H1 (cell line): Measurements from ENCODE around the gene THRB. TPM values are rescaled to one million over a fixed set of nuclear protein-coding genes. Genes with fewer than 3 reads are reported as not detected.

Experiments used
- CTCF ChIA-PET: fragments of 300-600 bp; sonication (Branson Sonifier 250); formaldehyde crosslinking; loops from one replicate; lab custom pipeline; 2021; ENCODE audit not compliant: partially characterized antibody; lab: Charles Lee
- POLR2A ChIA-PET: fragments of 300-600 bp; sonication (Branson Sonifier 250); formaldehyde crosslinking; loops from one replicate; lab custom pipeline; 2021; ENCODE audit warnings: inconsistent platforms; ENCODE audit not compliant: partially characterized antibody; lab: Charles Lee
- DNase-seq, 2 experiments: peaks; one replicate each; pipeline versions ENCODE4 v3.0.0 to v3.0.0-alpha.2; 2010 to 2022; ENCODE audit warnings: low spot score in 2 of 2, low read depth in 1 of 2, mixed read lengths in 1 of 2
- FAIRE-seq: peaks from 2 replicates; lab custom pipeline; 2011; peaks lifted over from hg19 to GRCh38; lab: Jason Lieb, UNC
- H2AFZ ChIP-seq: 2 replicates; pipeline ENCODE4 v1.8.1; 2012; ENCODE audit warnings: low read length, inconsistent platforms
- H2AK5ac ChIP-seq: 2 replicates; pipeline ENCODE4 v1.6.1; 2013; ENCODE audit warnings: low read depth, low read length
- H2BK120ac ChIP-seq: replicated peaks from 2 replicates; pipeline ENCODE3; 2013; ENCODE audit warnings: low read depth, low read length, inconsistent platforms
- H2BK12ac ChIP-seq: 2 replicates; pipeline ENCODE4 v1.6.1; 2013; ENCODE audit warnings: low read depth, low read length
- H2BK15ac ChIP-seq: 2 replicates; pipeline ENCODE4 v1.6.1; 2013; ENCODE audit warnings: low read length
- H2BK20ac ChIP-seq: 2 replicates; pipeline ENCODE4 v1.6.1; 2013; ENCODE audit warnings: low read length
- H2BK5ac ChIP-seq: 2 replicates; pipeline ENCODE4 v1.6.1; 2013; ENCODE audit warnings: low read depth, low read length
- H3K14ac ChIP-seq: 2 replicates; pipeline ENCODE4 v1.6.1; 2013; ENCODE audit warnings: inconsistent platforms; ENCODE audit not compliant: insufficient read length
- H3K18ac ChIP-seq: 2 replicates; pipeline ENCODE4 v1.6.1; 2013; ENCODE audit warnings: low read length; ENCODE audit errors: extremely low read depth
- H3K23ac ChIP-seq: 2 replicates; pipeline ENCODE4 v1.6.1; 2013; ENCODE audit warnings: inconsistent platforms; ENCODE audit not compliant: insufficient read length
- H3K23me2 ChIP-seq: 2 replicates; pipeline ENCODE4 v1.6.1; 2013; ENCODE audit warnings: low read depth, low read length
- H3K27ac ChIP-seq: 2 replicates; pipeline ENCODE4 v1.6.1; 2011; ENCODE audit warnings: low read depth, low read length, inconsistent platforms
- H3K27me3 ChIP-seq, 4 experiments: replicated peaks in 1 of 4; 1 replicate in 1 of 4; 2 replicates in 3 of 4; pipeline versions ENCODE4 v1.6.1 to v1.8.1; 2011 to 2013; ENCODE audit warnings: low read length in 3 of 4, mild to moderate bottlenecking in 3 of 4, inconsistent platforms in 2 of 4, mixed read lengths in 2 of 4, moderate library complexity in 1 of 4; ENCODE audit not compliant: control insufficient read depth in 3 of 4, insufficient read depth in 3 of 4; ENCODE audit errors: extremely low read depth in 1 of 4
- H3K36me3 ChIP-seq, 4 experiments: 2 replicates each; pipeline versions ENCODE4 v1.6.1 to v1.8.1; 2011 to 2013; ENCODE audit warnings: mild to moderate bottlenecking in 4 of 4, low read length in 3 of 4, moderate library complexity in 2 of 4, control low read depth in 1 of 4, inconsistent platforms in 1 of 4; ENCODE audit not compliant: insufficient read depth in 4 of 4, control insufficient read depth in 2 of 4
- H3K4ac ChIP-seq: replicated peaks from 2 replicates; pipeline ENCODE3; 2013; ENCODE audit warnings: low read length, low read depth, mixed read lengths, inconsistent platforms; ENCODE audit not compliant: insufficient read length
- H3K4me1 ChIP-seq, 4 experiments: replicated peaks in 1 of 4; 1 replicate in 1 of 4; 2 replicates in 3 of 4; pipeline versions ENCODE4 v1.6.1 to v1.8.1; 2011 to 2013; ENCODE audit warnings: low read length in 3 of 4, inconsistent platforms in 2 of 4, mixed read lengths in 1 of 4; ENCODE audit not compliant: insufficient read depth in 4 of 4, control insufficient read depth in 3 of 4
- H3K4me2 ChIP-seq, 2 experiments: 2 replicates each; pipeline versions ENCODE4 v1.6.1 to v1.8.1; 2011 to 2013; ENCODE audit warnings: low read depth in 2 of 2, low read length in 2 of 2, control low read depth in 1 of 2, inconsistent platforms in 1 of 2, mild to moderate bottlenecking in 1 of 2; ENCODE audit not compliant: insufficient read depth in 1 of 2
- H3K4me3 ChIP-seq, 4 experiments: fragments of 200-600, 300-600 bp in 1 of 4; sonication (generic), shearing (Covaris generic), sonication (Bioruptor Twin) in 1 of 4; 2 replicates each; pipeline versions ENCODE4 v1.5.1 to v1.8.1; 2011 to 2016; ENCODE audit warnings: low read length in 4 of 4, low read depth in 3 of 4, control low read depth in 2 of 4, inconsistent platforms in 2 of 4, mild to moderate bottlenecking in 2 of 4, mixed read lengths in 1 of 4, moderate library complexity in 1 of 4; ENCODE audit not compliant: insufficient read depth in 2 of 4; ENCODE audit errors: extremely low read depth in 1 of 4
- H3K56ac ChIP-seq: replicated peaks from 2 replicates; pipeline ENCODE3; 2013; ENCODE audit warnings: low read depth, mild to moderate bottlenecking, mixed read lengths, low read length, inconsistent platforms; ENCODE audit not compliant: insufficient read length
- H3K79me1 ChIP-seq: 2 replicates; pipeline ENCODE4 v1.6.1; 2013; ENCODE audit warnings: low read depth, low read length, control low read depth
- H3K79me2 ChIP-seq, 2 experiments: 2 replicates each; pipeline versions ENCODE4 v1.6.1 to v1.8.1; 2012 to 2013; ENCODE audit warnings: low read length in 2 of 2, mild to moderate bottlenecking in 2 of 2, inconsistent platforms in 1 of 2; ENCODE audit not compliant: insufficient read depth in 2 of 2, control insufficient read depth in 1 of 2
- H3K9ac ChIP-seq, 4 experiments: replicated peaks in 1 of 4; 1 replicate in 1 of 4; 2 replicates in 3 of 4; pipeline versions ENCODE4 v1.6.1 to v1.8.1; 2011 to 2013; ENCODE audit warnings: low read depth in 3 of 4, low read length in 3 of 4, control low read depth in 2 of 4, mild to moderate bottlenecking in 2 of 4, moderate library complexity in 2 of 4, inconsistent platforms in 1 of 4; ENCODE audit errors: extremely low read depth in 1 of 4
- H3K9me3 ChIP-seq, 2 experiments: 2 replicates each; pipeline versions ENCODE4 v1.6.1 to v1.8.1; 2012 to 2013; ENCODE audit warnings: mild to moderate bottlenecking in 2 of 2, moderate library complexity in 2 of 2, control low read depth in 1 of 2, inconsistent platforms in 1 of 2, low read depth in 1 of 2, low read length in 1 of 2, mixed read lengths in 1 of 2; ENCODE audit not compliant: insufficient read depth in 2 of 2
- H4K20me1 ChIP-seq, 2 experiments: replicated peaks in 1 of 2; 2 replicates each; pipeline versions ENCODE3 to v1.8.1; 2011 to 2013; ENCODE audit warnings: inconsistent platforms in 2 of 2, low read length in 2 of 2, mild to moderate bottlenecking in 1 of 2; ENCODE audit not compliant: insufficient read depth in 2 of 2, control insufficient read depth in 1 of 2
- H4K5ac ChIP-seq: 2 replicates; pipeline ENCODE4 v1.6.1; 2013; ENCODE audit warnings: low read length, low read depth, mixed read lengths, inconsistent platforms; ENCODE audit not compliant: insufficient read length
- H4K8ac ChIP-seq: 2 replicates; pipeline ENCODE4 v1.8.0; 2013; ENCODE audit warnings: mild to moderate bottlenecking, moderate library complexity, low read length, inconsistent platforms; ENCODE audit not compliant: insufficient read depth; ENCODE audit errors: extremely low read depth
- H4K91ac ChIP-seq: replicated peaks from 2 replicates; pipeline ENCODE3; 2013; ENCODE audit warnings: low read length, mixed read lengths, inconsistent platforms; ENCODE audit not compliant: insufficient read length
- SAP30 ChIP-seq: fragments of 300-600 bp; sonication (generic); IDR thresholded peaks from 2 replicates; pipeline ENCODE4 v1.7.1; 2012; ENCODE audit warnings: low read length, moderate library complexity, mild to moderate bottlenecking, inconsistent platforms; ENCODE audit not compliant: insufficient read depth, insufficient replicate concordance
- WGBS, 2 experiments: shearing (Covaris generic) in 1 of 2; methylation state at CpG; one replicate each; pipeline versions ENCODE4 v1.1.6 to v1.1.7; 2013 to 2015; ENCODE audit warnings: low lambda C conversion rate in 2 of 2, mixed read lengths in 2 of 2, inconsistent platforms in 1 of 2, low coverage in 1 of 2, missing lambda C conversion rate in 1 of 2; ENCODE audit not compliant: insufficient replicate concordance in 2 of 2, insufficient coverage in 1 of 2, insufficient read length in 1 of 2; ENCODE audit errors: extremely low coverage in 1 of 2, missing lambda C conversion rate in 1 of 2; 5-methylcytosine and 5-hydroxymethylcytosine counted together
- polyA plus RNA-seq, 7 experiments: library from polyadenylated mRNA; depleted of rRNA in 3 of 7; stranded (reverse) in 5 of 7; unstranded in 2 of 7; fragments of >200 nt in 5 of 7; fragments of 200-250 nt in 2 of 7; gene quantifications; 1 replicate in 5 of 7; 2 replicates in 1 of 7; 4 replicates in 1 of 7; pipeline versions ENCODE4 v1.2.1 to v1.2.3, GENCODE V29; 2011 to 2013; ENCODE audit warnings: missing spikeins in 2 of 7, mixed read lengths in 2 of 7
- total RNA-seq: library from RNA; stranded (reverse); fragmentation: NEBNext Ultra II Directional; extraction: Animal tissue kit (Norgen Biotek cat#: 25700); gene quantifications from 2 replicates; pipeline ENCODE4 v1.2.1, GENCODE V29; 2021

Gene THRB
- total and polyA plus RNA-seq, 2 of the 8 experiments (the other 6 are each of a cell fraction or from before 2014, with no cell fraction given), result 0.98 to 3.9 TPM

DNA sequence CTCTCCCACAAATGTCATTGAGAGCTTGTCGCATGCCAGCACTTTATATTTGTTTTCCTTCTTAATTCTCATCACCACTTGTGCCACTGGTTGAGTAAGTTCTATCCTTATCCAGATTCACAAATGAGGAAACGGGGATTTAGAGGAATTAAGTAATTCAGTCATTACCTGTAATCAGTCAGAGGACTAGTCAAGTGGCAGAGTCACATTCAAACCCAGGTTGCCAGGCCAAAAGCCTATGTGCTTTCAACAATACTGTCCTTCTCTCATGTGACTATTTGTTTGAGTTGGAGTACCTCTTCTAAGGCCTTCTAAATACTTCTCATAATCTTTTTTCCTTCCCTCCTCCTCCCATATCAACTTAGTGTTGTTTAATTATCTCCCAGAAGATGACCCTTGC is 76.9 kb downstream of the THRB start:
- H3K4me1 ChIP-seq, result no peaks in the 10 kb centered on the region
- CTCF ChIA-PET, result interaction anchor here (1.1 to 1.3 kb wide), 2 partner anchors 10 to 14 kb away, joined by 3 to 4 read pairs; no protein-coding TSS in a partner anchor
- no peak overlapping the region for H2BK120ac ChIP-seq

More for the DNA sequence above, 76.9 kb downstream of the THRB start:
- peaks cover 0 to 1% (median 0%) of the 10 kb centered on the region in 4 experiments; a peak in 1 of 7 replicates for H3K27me3 ChIP-seq
- H3K4ac ChIP-seq, result no peak overlapping the region
- H2BK20ac ChIP-seq, result no peak overlapping the region
- no peak overlapping the region for H2BK5ac ChIP-seq
- no peak overlapping the region for H2AK5ac ChIP-seq
- no peak overlapping the region for H3K18ac ChIP-seq
- no peak overlapping the region for H3K23ac ChIP-seq
- FAIRE-seq (no peak), DNase-seq (no peak)
- WGBS, 2 experiments, result 90% methylated on average over 2 of the region's 2 CpGs; no CpG with 5 or more reads in 1 of the 2 experiments
- no peak overlapping the region for H3K4me3 ChIP-seq
- H3K14ac ChIP-seq, result no peak overlapping the region
- POLR2A ChIA-PET, result interaction anchor here (0.6 kb wide), 1 partner anchor 148 kb away, joined by 3 read pairs; no protein-coding TSS in a partner anchor
- no peaks in the 10 kb centered on the region for H3K23me2 ChIP-seq
- no peaks in the 10 kb centered on the region for H3K79me2 ChIP-seq
- H3K79me1 ChIP-seq, result no peaks in the 10 kb centered on the region
- H3K9me3 ChIP-seq, result no peaks in the 10 kb centered on the region
- H2BK15ac ChIP-seq, result no peak overlapping the region
- H4K20me1 ChIP-seq, result no peaks in the 10 kb centered on the region
- no peak overlapping the region for H2BK12ac ChIP-seq
- no peak overlapping the region for H2AFZ ChIP-seq
- no peak for TF ChIP-seq SAP30
- H4K8ac ChIP-seq, result no peak overlapping the region
- H3K36me3 ChIP-seq, result no peaks in the 10 kb centered on the region
- no peak overlapping the region for H3K9ac ChIP-seq
- no peak overlapping the region for H3K27ac ChIP-seq
- H4K5ac ChIP-seq, result no peak overlapping the region
- H4K91ac ChIP-seq, result no peak overlapping the region
- no peak overlapping the region for H3K4me2 ChIP-seq
- no peak overlapping the region for H3K56ac ChIP-seq
